ACHN (cell line): ENCODE results near the gene AKT2.
A peak's percentile ranks its signal among the peaks of the same experiment; 100 is the strongest.

Source experiments
- DNase-seq: peaks from one replicate; pipeline ENCODE4 v3.0.0-alpha.2; 2015
- in situ Hi-C: cut with HindIII; loops from 2 replicates; pipeline ENCODE4 v1.10.0; 2017; ENCODE audit warnings: low sequenced_read_pairs, low pct_ligation_motif_present, low pct_unique_long_range_greater_than_20kb

AKT2 gene

DNA sequence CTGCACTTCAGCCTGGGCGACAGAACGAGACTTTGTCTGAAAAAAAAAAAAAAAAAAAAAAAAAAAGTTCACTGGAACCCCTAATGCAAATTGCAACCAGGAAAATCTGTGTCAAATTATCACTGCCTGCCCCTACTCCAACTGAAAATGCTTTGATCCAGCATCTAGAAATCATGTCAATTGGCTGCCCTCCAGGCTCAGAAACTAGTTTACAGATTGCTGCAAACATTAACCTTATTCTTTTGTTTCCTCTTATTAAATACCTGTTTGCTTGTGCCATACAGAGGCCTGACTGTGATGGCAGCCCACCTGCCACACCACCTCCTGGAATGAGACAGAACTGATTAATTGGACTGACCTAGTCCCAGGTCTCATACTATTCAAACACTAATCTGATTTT, 18.6 kb upstream of the AKT2 start:
- in situ Hi-C loops = no loop called here
- no peak for DNase-seq

- no peak for DNase-seq
- in situ Hi-C loops = no loop called here
Measured at GRCh38 chr19:40302224-40303011, 17.3 kb upstream of the AKT2 start.

DNA sequence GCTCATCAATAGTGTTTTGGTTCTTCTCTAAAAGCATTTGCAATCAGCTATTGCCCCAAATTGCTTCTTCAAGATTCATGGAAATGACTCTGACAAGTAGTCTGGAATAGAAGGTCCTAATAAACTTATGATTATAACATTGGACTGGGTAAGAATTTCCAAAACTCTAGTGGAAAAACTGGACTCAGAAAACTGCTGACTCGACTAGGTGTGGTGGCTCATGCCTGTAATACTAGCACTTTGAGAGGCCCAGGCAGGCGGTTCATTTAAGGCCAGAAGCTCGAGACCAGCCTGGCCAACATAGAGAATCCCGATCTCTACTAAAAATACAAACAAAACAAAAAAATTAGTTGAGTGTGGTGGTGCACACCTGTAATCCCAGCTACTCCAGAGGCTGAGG, 15.5 kb upstream of the AKT2 start:
- in situ Hi-C loops = no loop called here
- no peak for DNase-seq

DNA sequence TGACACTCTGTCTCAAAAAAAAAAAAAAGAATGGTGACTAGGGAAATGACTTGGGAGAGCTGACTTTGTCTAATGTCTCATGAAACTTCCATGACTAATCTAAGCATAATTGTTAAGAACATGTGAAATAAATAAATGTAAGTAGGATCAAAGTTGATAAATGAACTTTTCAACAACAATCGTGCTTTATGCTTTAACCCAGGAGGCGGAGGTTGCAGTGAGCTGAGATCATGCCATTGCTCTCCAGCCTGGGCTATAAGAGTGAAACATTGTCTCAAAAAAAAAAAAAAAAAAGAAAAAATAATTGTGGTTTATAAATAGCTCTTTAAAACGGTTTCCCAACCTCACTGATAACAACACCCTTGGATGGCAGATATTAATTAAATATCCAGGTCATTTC, 12.9 kb upstream of the AKT2 start:
- DNase-seq = no peak
- in situ Hi-C loops = no loop called here

DNA sequence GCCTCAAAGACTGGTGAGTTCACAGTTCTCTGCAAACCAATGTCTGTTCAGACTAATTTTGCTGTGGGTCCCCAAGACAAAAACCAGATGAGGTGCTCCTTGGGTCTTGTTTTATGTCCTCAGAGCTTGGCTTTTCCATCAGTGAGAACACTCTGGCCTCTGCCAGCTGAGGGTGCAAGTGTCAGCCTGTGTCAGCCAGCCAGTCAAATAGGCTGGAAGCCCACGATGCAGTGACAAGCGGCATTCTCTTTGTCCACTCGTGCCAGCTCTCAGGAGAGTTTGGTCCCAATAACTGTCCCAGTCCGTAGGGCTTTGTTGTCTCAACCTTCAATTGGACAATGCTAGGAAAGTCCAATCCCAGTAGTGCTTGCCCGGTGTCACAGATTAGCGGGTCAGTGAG, 9.4 kb upstream of the AKT2 start:
- DNase-seq = no peak
- in situ Hi-C loops = no loop called here

DNA sequence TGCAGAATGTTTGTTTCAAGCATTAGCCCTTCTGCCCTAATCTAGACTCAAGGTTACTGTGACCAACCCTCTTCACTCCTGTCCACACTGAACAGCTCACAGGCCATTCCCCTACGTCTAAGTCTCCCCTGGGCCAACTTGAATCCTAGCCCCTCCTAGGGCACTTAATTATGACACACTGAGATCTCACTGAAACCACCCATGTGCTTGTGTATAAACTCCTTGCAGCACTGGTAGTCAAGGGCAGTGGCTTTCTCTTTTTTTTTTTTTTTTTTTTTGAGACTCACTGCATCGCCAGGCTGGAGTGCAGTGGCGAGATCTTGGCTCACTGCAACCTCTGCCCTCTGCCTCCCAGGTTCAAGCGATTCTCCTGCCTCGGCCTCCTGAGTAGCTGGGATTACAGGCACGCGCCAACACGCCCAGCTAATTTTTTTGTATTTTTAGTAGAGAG, 1.9 kb upstream of the AKT2 start:
- in situ Hi-C loops = no loop called here
- no peak for DNase-seq

DNA sequence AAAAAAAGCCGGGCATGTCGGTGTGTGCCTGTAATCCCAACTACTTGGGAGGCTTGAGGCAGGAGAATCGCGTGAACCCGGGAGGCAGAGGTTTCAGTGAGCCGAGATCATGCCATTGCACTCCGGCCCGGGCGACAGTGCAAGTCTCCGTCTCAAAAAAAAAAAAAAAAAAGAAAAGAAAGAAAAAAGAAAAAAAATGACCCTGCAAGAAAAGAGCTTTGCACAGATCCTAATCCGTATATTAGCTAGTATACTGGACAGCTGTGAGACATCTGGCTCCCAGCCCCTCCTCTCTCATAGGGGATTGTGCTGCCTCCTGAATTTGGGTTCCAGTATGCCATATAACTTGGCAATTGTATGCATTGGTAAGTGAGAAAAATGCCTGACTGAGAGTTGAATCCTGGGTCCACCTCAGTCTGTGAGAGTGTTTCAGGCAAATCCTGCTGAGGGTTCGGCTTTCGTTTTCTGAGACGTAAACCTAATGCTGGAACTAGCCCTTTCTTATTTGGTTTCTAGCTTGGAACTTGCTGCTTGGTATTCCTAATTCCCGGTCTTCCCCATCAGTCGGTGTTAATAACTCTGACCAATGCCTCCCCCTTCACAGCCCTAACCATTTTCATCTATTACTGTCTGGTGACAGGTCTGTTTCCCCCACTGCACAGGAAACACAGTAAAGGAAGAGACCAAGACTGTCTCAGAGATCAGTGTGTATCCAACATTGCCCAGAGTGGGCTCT, 1.3 kb upstream of the AKT2 start:
- DNase-seq = no peak
- in situ Hi-C loops = no loop called here

GRCh38 chr19:40285353-40286234, 449 bp upstream of the AKT2 start:
- DNase-seq = peak; percentile 99
- in situ Hi-C loops = no loop called here

DNA sequence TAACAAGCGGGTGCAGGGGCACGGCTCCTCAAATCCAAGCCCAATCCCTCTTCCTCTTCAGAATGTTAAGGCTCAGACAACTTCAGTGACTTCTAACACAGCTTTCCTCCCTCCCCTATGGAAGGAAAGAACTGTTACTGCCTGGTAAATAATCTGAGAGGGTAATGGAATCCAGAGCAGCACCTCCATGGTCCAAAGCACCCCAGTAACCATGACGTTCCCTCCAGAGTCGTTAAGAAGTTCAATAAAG, 969 bp downstream of the AKT2 start:
- in situ Hi-C loops = no loop called here

DNA sequence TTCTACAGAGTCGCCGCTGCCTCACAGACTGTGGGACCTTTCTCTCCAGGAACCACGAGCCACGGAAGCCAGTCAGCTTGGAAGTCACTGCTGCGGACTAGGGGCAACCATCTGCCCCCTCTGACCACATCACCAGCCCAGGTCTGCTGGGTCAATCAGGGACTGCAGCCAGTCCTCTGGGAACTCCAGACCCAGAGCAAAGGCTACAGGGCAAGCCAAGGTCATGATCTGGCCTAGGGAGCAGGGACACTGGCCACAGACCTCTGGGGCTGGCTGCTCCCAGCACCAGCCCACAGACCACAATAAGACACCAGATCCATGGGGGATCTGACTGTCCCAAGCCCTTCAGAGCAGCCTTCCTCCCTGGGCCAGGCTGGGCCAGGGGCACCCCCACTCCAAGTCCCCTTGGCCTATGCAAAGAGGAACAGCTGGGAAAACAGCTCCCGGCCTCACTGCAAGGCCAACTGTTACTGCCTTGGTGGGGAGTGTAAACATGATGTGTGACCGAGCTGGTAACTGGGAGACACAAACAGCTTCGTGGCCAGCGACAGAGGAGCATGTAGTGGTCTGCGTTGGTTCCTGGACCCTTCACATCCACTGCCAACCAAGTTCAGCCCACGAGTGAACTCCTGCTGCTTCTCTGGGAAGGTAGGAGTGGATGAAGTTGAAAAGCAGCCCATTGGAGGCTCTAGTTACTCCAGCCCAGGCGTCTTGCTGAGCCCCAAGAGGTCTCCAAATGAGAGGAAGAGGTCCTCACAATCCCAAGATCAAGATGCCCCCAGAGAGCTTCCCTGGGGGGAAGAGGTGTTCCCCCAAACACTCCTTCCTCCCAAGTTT, 1.5 kb downstream of the AKT2 start:
- no peak for DNase-seq
- in situ Hi-C loops = no loop called here

More for the DNA sequence above, 969 bp downstream of the AKT2 start:
- DNase-seq = no peak

DNA sequence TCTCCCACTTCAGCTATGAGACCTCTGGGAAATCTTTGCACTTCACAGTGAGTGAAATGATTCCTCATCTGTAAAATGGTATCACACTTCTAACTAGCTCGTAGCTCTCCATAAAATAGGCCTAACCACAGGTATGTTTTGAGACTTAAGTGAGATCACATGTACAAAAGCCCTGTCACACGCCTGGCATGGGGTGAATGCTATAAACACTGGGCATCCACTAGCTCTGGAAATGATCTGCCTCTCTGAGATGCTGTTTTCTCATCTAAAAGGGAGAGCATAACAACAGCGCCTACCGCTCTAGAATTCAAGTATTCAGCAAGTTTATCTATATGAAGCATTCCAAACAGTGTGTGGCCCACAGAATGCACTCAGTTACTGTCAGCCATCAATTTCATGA, 2.2 kb downstream of the AKT2 start:
- in situ Hi-C loops = no loop called here
- no peak for DNase-seq

DNA sequence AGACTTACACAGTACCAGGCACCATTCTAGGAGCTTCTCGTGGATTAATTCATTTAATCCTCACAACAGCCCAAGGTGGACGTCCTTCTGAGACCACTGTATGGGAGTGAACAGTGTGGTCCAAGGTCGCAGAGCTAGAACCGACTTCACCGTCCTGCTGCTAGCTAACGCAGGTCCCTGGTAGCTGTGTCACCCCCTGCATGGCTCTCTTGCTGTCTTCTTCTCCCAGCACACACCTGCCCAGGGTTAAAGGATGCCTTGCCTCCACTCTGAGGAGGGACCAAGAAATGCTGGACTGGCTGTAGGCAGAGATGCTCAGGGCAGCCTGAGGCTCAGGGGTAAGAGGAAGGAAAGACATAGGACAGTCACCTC, 3.0 kb downstream of the AKT2 start:
- in situ Hi-C loops = no loop called here

DNA sequence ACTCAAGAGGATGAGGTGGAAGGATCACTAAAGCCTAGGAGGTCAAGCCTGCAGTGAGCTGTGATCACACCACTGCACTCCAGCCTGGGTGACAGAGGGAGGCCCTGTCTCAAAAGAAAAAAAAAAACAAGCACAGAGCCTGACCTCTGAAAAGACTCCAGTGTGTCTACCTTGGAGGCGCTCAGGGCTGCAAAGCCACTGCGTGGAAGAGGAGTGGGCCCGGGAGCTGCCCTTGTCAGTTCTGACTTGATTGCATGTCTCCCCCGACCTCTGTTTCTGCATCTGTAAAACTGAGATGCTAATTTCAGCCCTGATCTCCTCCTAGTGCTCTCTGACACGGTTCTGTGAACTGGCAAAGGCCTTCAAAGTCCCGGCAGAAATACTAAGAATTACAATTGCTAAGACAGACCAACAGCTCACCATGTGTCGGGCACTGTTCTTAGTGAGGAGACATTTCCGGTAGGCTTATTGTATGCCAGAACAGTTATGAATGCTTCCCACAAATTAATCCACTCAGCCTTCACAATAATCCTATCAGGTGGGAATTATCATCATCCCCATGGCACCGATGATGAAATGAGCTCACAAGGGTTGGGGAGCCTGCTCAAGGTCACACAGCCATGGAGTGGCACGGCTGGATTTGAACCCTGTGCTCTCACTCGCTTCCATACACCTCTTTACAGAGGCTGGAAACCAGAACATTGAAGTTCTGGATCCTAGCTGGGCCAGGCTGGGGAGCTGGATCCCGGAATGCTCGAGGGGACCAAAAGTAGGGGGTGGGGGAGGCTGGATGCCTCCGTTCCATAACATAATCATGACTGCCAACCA, 3.5 kb downstream of the AKT2 start:
- in situ Hi-C loops = no loop called here
- no peak for DNase-seq

More for the DNA sequence above, 3.0 kb downstream of the AKT2 start:
- DNase-seq = no peak

GRCh38 chr19:40280608-40281221, 4.4 kb downstream of the AKT2 start:
- DNase-seq = no peak
- in situ Hi-C loops = no loop called here

DNA sequence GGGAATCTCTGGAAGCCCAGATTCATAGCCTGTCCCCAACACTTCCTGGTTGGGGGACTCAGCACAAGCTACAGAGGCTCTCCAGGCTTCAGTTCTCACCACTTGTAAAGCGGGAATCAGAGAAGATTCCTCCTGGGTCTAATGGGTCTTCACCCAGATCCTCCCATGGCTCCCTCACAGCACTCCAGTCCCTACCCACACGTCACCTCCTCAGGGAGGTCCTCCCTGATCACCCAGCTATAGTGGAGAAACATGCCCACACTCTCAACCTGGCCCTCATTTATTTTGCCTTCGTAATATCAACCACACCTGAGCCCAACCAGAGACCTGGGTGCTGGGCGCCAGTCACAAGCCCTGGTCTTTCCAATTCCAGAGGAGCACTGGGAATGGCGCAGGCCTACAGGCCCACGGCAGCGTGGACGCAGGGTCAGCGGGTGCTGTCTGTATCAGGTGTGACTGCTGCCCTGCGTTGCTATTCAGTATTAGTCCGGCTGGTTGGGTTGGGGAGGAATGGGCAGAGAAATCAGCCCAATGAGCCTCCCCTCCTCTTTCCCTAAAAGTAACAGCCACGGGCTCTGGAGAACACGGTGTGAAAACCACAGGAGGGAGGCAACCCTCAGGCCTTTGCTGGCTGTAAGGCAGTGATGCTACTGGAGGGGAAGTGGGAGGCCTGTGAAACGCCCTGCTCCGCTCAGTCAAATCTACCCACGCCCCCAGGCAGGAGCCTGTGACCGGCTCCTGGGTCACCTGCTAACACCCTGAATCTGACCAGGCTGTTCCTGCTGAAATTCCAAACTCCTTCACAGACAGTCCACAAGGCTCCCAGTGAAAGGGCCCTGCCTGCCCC, 5.2 kb downstream of the AKT2 start:
- in situ Hi-C loops = no loop called here
- no peak for DNase-seq

DNA sequence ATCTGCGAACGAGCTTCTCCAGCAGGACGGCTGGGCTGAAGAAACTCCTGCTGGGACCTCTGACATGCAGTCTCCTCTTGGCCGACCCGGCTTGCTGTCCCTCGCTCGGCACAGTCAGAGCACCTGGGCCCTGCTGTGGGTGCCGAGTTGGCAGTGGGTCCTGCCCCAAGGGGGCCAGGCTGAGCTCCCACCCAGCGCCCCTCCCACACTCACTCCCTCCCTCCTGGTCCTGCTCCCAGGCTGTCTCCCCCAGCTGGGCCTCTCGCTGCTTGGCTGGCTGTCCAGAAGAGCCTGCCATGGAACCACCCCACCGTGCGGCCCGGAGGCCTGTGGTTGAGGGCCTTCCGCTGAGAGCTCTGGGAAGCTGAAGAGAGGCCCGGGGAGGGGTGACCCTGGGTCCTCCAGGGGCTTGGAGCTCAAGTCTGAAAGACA, 6.0 kb downstream of the AKT2 start:
- in situ Hi-C loops = no loop called here
- no peak for DNase-seq
